Right lung (tissue), 5 donors: ENCODE data around the gene ACADVL. TPM values are rescaled to one million over a fixed set of nuclear protein-coding genes. Genes with fewer than 3 reads are reported as not detected.

Experiments
- DNase-seq, 2 donors: peaks; one replicate each; pipeline ENCODE4 v3.0.0-alpha.2; 2013
- polyA plus RNA-seq, 5 donors: library from polyadenylated mRNA; unstranded; fragments of 120-200 nt; gene quantifications; one replicate each; pipeline versions ENCODE4 v1.2.1 to v1.2.3, GENCODE V29; 2013; ENCODE audit warnings: inconsistent platforms in 1 of 5, low replicate concordance in 1 of 5; ENCODE audit not compliant: insufficient read length in 5 of 5, insufficient read depth in 1 of 5

The ACADVL gene
- polyA plus RNA-seq, 5 donors: 289 to 380 (median 360) TPM

GRCh38 chr17:7214300-7215135, 5.2 kb upstream of the ACADVL start:
- peak; percentile 97 to 98 for DNase-seq

- peak in 1 of 2 donors; percentile 87 for DNase-seq
Measured at GRCh38 chr17:7215136-7215638, 4.6 kb upstream of the ACADVL start.

DNA sequence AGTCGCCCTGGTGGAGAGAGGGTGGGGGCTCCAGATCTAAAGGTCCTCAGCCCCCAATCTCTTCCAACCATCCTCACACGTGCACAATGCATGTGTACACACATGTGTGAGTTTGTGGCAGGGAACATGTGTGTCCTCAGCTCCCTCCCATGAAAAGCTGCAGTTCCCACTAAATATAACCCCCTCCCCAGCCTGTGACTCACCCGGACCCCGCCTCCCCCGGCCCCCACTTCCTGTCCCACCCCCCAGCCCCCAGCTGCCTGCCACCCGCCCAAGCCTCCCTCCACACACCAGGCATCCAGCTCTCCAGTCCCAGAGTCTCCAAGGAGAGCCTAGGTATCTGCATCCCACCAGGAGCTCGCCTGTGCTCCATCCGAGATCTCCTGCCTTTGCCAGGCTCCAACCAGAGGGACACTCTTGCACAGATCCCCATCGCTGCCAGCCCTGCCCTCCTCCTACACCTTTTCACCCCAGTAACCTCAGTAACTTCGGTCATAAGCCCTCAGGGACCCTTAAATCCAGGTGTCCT, 4.0 kb upstream of the ACADVL start:
- no peak for DNase-seq

DNA sequence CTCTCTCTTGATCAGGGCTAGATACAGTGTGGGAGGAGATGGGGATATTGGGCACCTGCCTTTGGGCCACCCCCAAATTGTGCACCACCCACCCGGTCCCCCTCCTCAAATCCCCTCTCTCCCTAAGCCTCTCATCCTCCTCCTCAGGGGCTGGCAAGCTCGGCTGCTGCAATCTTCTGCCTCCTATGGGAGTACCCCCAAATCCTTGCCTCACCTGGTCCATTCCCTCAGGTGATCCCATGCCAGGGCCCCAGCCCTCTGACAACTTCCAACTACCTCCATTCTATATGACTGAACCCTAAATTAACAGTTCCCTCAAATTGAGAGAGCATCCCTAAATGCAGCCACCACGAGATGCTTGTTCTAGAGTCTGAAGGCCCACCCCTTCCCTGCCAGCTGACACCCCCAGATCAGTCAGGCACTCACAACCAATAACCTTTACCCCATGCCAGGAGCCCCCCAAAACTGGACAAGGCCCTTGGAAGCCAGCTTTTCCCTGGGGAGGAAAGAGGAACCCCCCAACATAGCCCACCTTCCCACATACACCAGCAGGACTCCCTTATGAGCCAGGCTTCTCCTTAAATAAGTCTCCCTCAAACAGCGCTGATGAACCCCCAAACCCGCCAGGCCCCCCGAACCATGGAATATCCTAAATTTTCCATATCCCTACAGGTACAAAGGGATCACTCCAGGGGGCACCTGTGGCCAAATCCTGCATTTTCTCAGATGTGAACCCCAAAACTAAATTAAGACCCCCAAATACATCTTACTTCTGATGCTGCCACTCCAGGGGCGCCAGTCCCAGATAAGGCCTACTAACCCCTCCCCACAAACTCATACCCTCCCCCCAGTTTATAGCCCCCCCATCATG, 3.3 kb upstream of the ACADVL start:
- no peak for DNase-seq

- DNase-seq: peak; percentile 82 to 83
Measured at GRCh38 chr17:7217113-7217987, 2.4 kb upstream of the ACADVL start.

DNA sequence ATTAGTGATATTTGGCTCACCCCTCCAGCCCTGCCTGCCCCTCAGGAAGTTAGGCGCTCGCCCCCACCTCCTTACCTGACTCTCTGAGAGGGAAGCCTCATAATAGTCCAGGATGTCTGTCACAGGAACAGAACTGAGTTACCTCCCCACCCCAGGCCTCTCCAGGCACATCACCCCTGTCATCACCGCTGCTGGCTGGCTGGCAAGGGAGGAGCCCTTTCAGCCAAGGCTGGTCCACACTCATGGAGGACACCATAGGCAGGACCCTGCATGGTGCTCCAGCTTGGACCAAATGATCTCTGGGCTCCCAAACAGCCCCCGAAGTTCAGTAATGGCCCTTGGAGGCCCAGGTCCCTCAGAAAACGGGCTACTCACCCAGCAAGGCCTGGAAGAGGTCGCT, 1.6 kb upstream of the ACADVL start:
- no peak for DNase-seq

GRCh38 chr17:7218758-7219157, 980 bp upstream of the ACADVL start:
- DNase-seq: no peak

GRCh38 chr17:7219229-7219811, 418 bp upstream of the ACADVL start:
- no peak for DNase-seq

DNA sequence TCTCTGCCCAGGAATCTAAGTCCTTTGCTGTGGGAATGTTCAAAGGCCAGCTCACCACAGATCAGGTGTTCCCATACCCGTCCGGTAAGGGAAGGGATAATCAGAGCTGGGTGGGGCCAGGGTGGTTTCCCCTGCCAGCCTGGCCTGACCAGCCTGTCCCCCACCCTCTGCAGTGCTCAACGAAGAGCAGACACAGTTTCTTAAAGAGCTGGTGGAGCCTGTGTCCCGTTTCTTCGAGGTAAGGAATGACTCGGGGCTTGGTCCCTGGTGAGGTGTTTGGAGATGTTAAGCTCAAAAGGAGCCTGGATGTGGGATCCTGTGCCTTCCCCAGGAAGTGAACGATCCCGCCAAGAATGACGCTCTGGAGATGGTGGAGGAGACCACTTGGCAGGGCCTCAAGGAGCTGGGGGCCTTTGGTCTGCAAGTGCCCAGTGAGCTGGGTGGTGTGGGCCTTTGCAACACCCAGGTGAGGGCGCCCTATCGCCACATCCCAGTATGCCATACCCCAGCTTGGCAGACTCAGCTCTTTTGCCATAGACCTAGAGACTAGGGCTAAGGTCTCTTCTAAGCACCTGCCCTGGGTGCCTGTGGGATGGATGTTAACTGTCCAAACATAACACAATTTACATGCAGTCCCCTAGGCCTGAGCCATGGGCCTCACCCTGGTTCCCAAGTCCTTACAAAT, 997 bp downstream of the ACADVL start:
- DNase-seq: no peak

GRCh38 chr17:7221278-7222092, 1.7 kb downstream of the ACADVL start:
- DNase-seq: no peak

GRCh38 chr17:7222093-7222971, 2.6 kb downstream of the ACADVL start:
- no peak for DNase-seq

GRCh38 chr17:7222972-7223292, 3.2 kb downstream of the ACADVL start:
- no peak for DNase-seq

DNA sequence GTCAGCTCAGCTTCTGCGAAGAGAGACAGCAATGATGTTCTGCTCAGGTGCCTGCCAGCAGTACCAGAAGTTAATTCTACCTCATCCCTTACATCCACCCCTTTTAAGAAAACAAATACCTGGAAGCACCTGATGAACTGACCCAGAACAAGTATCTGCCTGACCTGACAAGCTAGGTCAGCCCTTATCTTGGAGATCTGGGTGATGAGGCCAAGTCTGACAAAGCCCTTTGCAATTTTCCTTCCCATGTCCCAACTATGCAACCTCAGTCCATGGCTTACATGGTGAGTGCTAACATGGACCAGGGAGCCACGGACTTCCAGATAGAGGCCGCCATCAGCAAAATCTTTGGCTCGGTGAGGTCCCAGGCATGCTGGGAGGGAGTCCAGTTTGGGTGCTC, 3.6 kb downstream of the ACADVL start:
- no peak for DNase-seq

DNA sequence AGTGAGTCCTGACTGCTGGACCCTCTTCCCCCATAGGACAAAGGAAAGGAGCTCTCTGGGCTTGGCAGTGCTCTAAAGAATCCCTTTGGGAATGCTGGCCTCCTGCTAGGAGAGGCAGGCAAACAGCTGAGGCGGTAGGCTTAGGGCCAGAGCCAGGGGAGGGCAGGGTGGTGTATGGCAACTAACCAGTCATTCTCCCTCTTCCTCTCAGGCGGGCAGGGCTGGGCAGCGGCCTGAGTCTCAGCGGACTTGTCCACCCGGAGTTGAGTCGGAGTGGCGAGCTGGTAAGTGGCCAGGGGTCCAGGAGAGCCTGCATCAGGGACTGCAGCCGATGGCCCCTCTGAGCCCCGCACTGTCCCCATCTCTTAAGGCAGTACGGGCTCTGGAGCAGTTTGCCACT, 4.4 kb downstream of the ACADVL start:
- no peak for DNase-seq

- DNase-seq: no peak
Measured at GRCh38 chr17:7224661-7225111, 4.9 kb downstream of the ACADVL start.

- DNase-seq: no peak
Measured at GRCh38 chr17:7225711-7226331, 6.1 kb downstream of the ACADVL start.

DNA sequence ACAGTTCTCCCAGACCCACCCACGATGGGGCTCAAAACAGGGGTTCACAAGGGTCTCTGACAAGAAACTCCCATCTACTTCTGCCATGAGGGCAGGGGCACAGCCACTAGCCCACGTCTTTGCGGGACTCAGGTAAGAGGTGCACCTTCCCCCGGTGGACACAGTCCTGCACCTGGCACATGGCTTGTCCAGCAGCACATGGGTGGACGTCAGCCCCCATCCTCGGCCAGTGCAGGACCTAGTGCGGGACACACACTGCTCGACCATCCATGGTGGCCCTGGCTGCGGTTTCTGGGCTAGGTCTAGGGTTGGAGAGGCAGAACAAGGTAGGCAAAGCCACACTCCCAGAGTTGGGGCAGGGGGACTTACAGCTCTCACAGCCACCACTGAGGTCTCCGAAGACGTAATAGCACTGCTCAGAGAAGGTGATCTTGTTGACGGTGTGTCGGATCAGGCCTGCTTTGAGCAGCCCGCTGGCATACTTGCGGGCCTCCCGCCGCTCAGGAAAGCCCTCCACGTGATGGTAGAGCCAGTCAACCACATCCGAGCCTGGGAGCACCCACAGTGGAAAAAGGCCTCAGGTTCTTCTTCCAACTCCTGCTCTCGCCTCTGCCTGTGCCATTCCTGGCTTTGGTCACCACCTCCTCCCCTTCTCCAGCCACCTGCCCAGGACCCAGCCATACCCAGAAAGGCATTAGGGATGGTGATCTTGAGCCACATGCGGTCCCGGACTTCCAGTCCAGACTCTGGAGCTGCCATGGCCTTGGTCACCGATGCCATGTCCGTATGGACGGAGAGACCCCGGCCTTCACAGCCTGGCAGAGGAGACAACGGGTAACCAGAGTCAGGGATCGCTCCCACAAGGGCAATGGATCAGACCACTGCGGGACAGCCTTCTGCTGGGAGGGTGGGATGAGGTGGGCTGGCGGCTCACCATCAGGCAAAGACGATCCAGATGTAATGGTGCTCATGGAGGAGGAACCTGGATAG, 7.3 kb downstream of the ACADVL start:
- DNase-seq: no peak
